DOHH2 (cell line): Measurements from ENCODE around the gene MGAT5.

Experiments
- H3F3A ChIP-seq: fragments of 200-600 bp; sonication (generic), shearing (Covaris generic); 2 replicates; pipeline ENCODE4 v1.6.0; 2016; ENCODE audit warnings: antibody characterized with exemption, mild to moderate bottlenecking; ENCODE audit not compliant: control insufficient read depth, insufficient read depth
- H3K27ac ChIP-seq: fragments of 200-600 bp; sonication (generic); 2 replicates; pipeline ENCODE4 v1.5.1; 2014; ENCODE audit warnings: low read depth, mild to moderate bottlenecking, low read length, moderate library complexity
- H3K27me3 ChIP-seq: fragments of 200-600 bp; sonication (generic); 2 replicates; pipeline ENCODE4 v1.6.1; 2014; ENCODE audit warnings: mild to moderate bottlenecking, low read length, mixed read lengths; ENCODE audit not compliant: control insufficient read depth
- H3K36me3 ChIP-seq: fragments of 200-600 bp; sonication (generic); 2 replicates; pipeline ENCODE4 v1.6.1; 2014; ENCODE audit warnings: mild to moderate bottlenecking, low read length, moderate library complexity, mixed read lengths; ENCODE audit not compliant: control insufficient read depth
- H3K4me1 ChIP-seq: fragments of 200-600 bp; sonication (generic); 2 replicates; pipeline ENCODE4 v1.6.1; 2014; ENCODE audit warnings: mild to moderate bottlenecking, low read length, mixed read lengths; ENCODE audit not compliant: control insufficient read depth
- H3K4me2 ChIP-seq: fragments of 200-600 bp; sonication (generic); 2 replicates; pipeline ENCODE4 v1.6.0; 2014; ENCODE audit warnings: mild to moderate bottlenecking, low read length, moderate library complexity
- H3K4me3 ChIP-seq: fragments of 200-600 bp; sonication (generic); 2 replicates; pipeline ENCODE4 v1.5.1; 2014; ENCODE audit warnings: mild to moderate bottlenecking, low read length, mixed read lengths
- H3K79me2 ChIP-seq: fragments of 200-600 bp; sonication (generic); 2 replicates; pipeline ENCODE4 v1.6.1; 2014; ENCODE audit warnings: mild to moderate bottlenecking, low read length, mixed read lengths; ENCODE audit not compliant: control insufficient read depth
- H3K9me2 ChIP-seq: fragments of 200-600 bp; sonication (generic); replicated peaks from 2 replicates; pipeline ENCODE4 v1.6.1; 2014; ENCODE audit warnings: mild to moderate bottlenecking, low read length, mixed read lengths; ENCODE audit not compliant: control insufficient read depth
- H3K9me3 ChIP-seq: fragments of 200-600 bp; sonication (generic); 2 replicates; pipeline ENCODE4 v1.6.1; 2014; ENCODE audit warnings: antibody characterized with exemption, low read length, mixed read lengths; ENCODE audit not compliant: control insufficient read depth, insufficient read depth
- H4K20me1 ChIP-seq: fragments of 200-600 bp; sonication (generic); 2 replicates; pipeline ENCODE4 v1.6.0; 2014; ENCODE audit warnings: low read depth, mild to moderate bottlenecking, antibody characterized with exemption, low read length, moderate library complexity; ENCODE audit not compliant: control insufficient read depth, insufficient read depth
- CTCF ChIP-seq: fragments of 200-600 bp; sonication (generic); IDR thresholded peaks from one replicate; pipeline ENCODE4 v1.5.1; 2014; ENCODE audit warnings: antibody characterized with exemption, mild to moderate bottlenecking, low read depth, low read length; ENCODE audit not compliant: poor library complexity, severe bottlenecking
- EZH2phosphoT487 ChIP-seq: fragments of 200-600 bp; sonication (generic); IDR thresholded peaks from 2 replicates; pipeline ENCODE4 v1.6.1; 2017; ENCODE audit warnings: borderline replicate concordance, mild to moderate bottlenecking, antibody characterized with exemption, low read length, moderate library complexity, mixed read lengths

Gene MGAT5

GRCh38 chr2:134347756-134348155, 93.9 kb downstream of the MGAT5 start:
- Histone ChIP-seq H3K4me2 (no peak overlapping the region), H4K20me1 (no peaks in the 10 kb centered on the region), H3K4me3 (no peak overlapping the region), H3K9me3 (no peaks in the 10 kb centered on the region), H3K27ac (no peak overlapping the region), H3K4me1 (no peaks in the 10 kb centered on the region), H3K36me3 (peaks cover 66% of the 10 kb centered on the region), H3K9me2 (no peaks in the 10 kb centered on the region), H3K79me2 (no peaks in the 10 kb centered on the region), H3K27me3 (no peaks in the 10 kb centered on the region), H3F3A (no peaks in the 10 kb centered on the region)
- TF ChIP-seq EZH2phosphoT487 (no peak), CTCF (no peak)

- Histone ChIP-seq H4K20me1 (no peaks in the 10 kb centered on the region), H3K79me2 (no peaks in the 10 kb centered on the region), H3K4me2 (no peak overlapping the region), H3K9me2 (no peaks in the 10 kb centered on the region), H3K27me3 (no peaks in the 10 kb centered on the region), H3K27ac (no peak overlapping the region), H3K4me1 (no peaks in the 10 kb centered on the region), H3K36me3 (peaks cover 66% of the 10 kb centered on the region), H3F3A (no peaks in the 10 kb centered on the region), H3K4me3 (no peak overlapping the region), H3K9me3 (no peaks in the 10 kb centered on the region)
- TF ChIP-seq CTCF, result no peak
Observed at GRCh38 chr2:134348239-134348638, 94.4 kb downstream of the MGAT5 start.

GRCh38 chr2:134348760-134349159, 94.9 kb downstream of the MGAT5 start:
- no peaks in the 10 kb centered on the region for H3K4me1 ChIP-seq
- H3K9me3 ChIP-seq, result no peaks in the 10 kb centered on the region
- peaks cover 63% of the 10 kb centered on the region for H3K36me3 ChIP-seq
- no peak overlapping the region for H3K27ac ChIP-seq
- no peaks in the 10 kb centered on the region for H3K27me3 ChIP-seq
- H3K4me3 ChIP-seq, result no peak overlapping the region
- H4K20me1 ChIP-seq, result no peaks in the 10 kb centered on the region
- H3F3A ChIP-seq, result no peaks in the 10 kb centered on the region
- H3K4me2 ChIP-seq, result no peak overlapping the region
- TF ChIP-seq CTCF (no peak), EZH2phosphoT487 (no peak)
- no peaks in the 10 kb centered on the region for H3K79me2 ChIP-seq
- H3K9me2 ChIP-seq, result no peaks in the 10 kb centered on the region

GRCh38 chr2:134351016-134351415, 97.1 kb downstream of the MGAT5 start:
- Histone ChIP-seq H3F3A (no peaks in the 10 kb centered on the region), H3K79me2 (no peaks in the 10 kb centered on the region), H3K27ac (no peak overlapping the region), H3K9me3 (no peaks in the 10 kb centered on the region), H4K20me1 (no peaks in the 10 kb centered on the region), H3K4me3 (no peak overlapping the region), H3K4me1 (no peaks in the 10 kb centered on the region), H3K9me2 (no peaks in the 10 kb centered on the region), H3K36me3 (peaks cover 46% of the 10 kb centered on the region), H3K27me3 (no peaks in the 10 kb centered on the region), H3K4me2 (no peak overlapping the region)
- TF ChIP-seq EZH2phosphoT487 (no peak), CTCF (no peak)
